HG03066 (cell line): ENCODE data around the gene SLC2A4.
A peak's percentile ranks its signal among the peaks of the same experiment; 100 is the strongest.

Experiments used
- ATAC-seq: cut with Tn5 transposase; IDR thresholded peaks from one replicate; pipeline ENCODE4 v1.9.1; 2021; ENCODE audit warnings: low read depth; ENCODE audit not compliant: unreplicated experiment

The SLC2A4 gene

DNA sequence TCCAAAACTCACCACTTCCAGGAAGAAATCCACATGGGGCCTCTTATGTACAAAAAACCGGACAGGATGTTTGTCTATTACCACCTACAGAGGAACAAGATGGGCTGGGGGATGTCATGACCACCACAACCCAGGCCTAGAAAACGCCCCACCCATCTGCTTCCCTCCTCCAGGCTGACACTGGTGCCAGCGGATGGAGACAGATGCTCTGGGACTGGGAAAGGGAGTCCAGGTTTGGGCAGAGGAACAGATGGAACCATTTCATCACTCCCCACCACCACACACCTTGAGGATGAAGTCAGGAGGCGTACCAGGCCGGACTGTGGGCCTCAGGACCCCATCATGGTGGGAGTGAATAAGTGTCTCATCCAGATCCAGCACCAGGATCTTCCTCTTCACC, 34.7 kb upstream of the SLC2A4 start:
- ATAC-seq, result no peak

DNA sequence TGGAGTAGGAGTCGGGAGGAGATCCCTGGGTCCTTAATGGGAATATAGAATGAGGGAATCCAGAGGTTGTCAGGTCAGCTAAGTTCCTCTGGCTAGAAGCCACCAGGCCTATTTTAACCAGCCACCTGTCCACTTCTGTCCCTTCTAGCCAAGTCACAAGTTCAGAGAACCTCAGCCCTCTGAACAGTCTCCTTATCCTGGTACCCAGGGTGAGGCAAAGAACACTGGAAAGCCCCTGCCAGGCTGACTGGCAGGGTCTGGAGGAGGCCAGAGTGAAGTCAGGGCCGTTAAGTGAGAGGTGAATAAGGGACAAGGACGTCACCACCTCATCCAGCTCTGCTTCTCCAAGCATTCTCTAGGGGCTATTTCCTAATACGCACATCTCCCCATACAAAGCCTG, 32.7 kb upstream of the SLC2A4 start:
- ATAC-seq, result no peak

DNA sequence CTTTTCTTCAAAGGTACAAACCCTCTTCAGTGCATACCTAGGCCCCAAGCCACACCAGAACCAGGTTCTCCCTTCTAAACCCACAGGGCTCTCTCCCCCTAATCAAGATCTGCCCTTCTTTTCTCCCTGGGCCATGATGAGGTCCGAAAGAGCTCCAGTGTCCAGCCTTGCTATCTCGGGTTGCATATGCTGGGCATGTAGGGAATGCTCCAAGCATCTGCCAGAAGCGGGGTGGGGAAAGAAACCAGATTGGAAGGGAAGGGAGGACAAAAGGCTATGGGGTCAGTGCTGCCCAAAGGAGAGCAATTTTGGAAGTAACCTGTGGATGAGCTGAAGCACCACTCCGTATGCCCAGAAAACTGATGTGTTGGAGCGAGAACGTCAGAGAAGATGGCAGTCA, 32.3 kb upstream of the SLC2A4 start:
- ATAC-seq, result no peak

DNA sequence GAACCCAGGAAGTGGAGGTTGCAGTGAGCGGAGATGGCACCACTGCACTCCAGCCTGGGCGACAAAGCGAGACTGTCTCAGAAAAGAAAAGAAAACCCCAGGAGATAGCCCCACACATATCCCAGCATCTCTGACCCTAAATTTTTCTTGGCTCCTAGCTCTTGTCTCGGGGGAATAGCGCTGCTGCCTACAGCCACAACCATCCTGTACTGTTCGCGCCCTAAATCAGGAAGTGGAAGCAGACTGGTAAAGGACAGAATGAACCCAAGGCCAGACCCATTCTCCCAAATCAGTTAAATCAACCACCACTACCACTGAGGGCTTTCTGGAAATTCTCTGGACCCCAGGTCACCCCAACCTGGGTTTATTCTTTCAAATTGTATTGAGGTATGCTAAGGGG, 31.7 kb upstream of the SLC2A4 start:
- ATAC-seq, result no peak

DNA sequence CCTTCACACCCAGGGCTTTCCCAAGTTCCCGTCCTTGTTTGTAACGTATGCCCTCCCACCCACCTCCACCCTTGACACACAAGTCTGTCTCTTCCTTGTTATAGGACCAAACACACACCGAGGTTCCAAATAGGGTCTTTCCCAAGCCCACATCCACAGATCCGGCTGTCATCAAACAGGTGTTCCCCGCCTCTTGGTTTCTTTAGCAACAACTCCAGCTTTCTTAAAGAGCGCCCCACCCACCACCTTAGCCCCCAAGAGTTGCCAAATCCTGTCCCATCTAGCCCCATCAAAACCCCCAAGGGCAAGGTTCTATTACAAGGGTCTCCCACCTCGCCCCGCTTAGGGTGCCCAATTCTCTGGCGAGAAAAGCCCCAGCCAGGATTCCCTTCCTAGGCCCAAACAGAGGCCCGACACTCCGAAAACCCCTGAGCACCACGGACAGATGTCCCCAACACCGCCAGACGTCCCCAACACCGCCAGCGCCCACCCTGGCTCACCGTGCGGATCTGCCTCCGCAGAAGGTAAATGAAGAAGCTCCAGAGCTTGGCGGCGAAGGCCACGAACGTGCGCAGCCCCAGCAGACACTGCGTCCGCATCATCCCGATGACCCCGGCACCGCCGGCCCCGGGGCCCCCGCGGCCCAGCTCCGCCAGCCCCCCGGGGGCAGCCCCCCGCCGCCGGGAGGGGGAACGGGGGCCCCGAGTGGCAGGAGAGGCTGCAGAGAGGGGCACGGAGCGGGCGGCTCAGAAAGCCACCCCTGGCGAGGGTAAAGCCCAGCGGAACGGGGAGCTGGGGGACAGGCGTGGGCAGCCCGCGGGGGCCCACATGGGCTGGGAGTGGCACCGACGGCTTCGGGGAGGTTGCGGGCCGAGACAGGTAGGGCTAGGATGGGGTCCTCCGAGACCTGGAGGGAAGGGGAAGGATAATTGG, 30.6 kb upstream of the SLC2A4 start:
- ATAC-seq, result no peak

DNA sequence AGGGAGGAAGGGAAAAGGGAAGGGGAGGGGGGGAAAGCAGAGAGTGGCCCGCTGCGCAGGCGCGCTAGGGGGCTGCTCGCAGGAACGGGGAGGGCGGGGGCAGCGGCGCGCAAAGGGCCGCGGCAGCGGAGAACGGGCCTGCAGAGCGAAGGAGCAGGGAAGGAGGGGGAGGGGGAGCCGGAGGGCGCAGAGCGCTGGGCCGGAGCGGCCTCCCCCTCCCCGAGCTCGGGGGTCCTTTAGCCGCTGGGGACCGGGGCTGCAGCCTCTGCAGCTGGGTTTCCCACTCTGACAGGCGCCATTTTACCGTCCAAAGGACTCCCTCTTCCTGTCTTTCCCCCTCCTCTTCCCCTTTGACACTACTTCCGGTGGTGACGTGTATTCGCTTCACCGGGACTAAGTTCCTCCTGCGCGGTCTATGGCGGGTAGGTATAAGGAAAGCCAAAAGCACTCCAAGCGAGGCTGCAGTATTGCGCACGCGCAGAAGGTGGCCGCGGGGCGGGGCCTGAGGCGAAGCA, 29.8 kb upstream of the SLC2A4 start, which contains the start of gene CTDNEP1:
CTDNEP1 (minus strand) TSS at position 74 of the 515 bp plus-strand sequence. CDS start 438 bp downstream, outside the sequence.
- ATAC-seq, result peak; percentile 87

DNA sequence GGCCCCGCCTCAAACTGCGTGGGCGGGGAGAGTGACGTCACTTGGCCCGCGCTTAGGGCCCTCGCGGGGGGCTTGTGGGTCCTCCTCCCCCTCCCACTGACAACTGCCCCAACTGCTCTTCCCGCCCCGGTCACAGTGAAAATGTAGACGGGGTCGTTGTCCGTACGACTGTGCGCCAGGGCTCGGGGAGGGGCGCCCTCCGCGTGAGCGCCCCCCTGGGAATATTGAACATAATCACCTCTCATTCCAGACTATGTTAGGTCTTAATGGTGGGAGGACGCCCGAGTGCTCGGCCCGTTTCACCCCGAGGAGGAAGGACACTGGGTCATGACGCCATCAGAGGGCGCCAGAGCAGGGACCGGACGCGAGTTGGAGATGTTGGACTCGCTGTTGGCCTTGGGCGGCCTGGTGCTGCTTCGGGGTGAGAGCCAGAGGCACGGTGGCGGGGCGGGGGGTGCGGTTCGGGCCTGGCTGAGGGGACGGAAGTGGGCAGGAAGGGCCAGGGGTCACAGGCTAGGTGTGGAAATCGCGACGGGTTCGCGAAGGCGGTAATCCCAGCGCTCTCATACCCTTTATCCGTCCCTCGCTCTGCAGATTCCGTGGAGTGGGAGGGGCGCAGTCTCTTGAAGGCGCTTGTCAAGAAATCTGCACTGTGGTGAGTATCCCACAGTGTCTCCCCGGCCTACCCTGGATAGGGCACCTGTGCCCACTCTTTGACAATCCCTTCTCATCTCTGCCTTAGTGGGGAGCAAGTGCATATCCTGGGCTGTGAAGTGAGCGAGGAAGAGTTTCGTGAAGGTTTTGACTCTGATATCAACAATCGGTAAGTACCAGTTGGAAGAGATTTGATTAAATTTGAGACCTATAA, 29.1 kb upstream of the SLC2A4 start, which contains the start of gene ELP5:
ELP5 (plus strand) TSS at position 40 of the 868 bp plus-strand sequence; CDS start at position 376, 336 bp downstream.
- ATAC-seq, result peak; percentile 50

DNA sequence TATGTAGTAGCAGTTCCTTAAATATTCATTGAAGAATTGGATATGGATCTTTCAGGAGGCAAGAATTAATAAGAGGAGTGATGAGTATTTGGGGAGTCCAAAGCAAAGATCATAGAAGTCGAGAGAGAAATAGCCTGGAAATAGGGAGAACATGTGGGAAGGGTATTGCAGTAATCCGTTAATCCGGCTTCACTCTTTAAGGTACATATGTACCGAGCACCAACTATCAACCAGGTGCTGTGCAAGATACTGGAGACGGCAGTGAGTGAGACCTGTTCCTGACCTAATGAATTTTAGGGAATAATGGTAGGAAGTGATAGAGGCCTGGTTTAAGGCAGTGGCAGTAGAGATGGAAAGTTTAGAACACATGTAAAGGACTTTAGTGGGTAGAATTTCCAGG, 28.4 kb upstream of the SLC2A4 start:
- ATAC-seq, result no peak

DNA sequence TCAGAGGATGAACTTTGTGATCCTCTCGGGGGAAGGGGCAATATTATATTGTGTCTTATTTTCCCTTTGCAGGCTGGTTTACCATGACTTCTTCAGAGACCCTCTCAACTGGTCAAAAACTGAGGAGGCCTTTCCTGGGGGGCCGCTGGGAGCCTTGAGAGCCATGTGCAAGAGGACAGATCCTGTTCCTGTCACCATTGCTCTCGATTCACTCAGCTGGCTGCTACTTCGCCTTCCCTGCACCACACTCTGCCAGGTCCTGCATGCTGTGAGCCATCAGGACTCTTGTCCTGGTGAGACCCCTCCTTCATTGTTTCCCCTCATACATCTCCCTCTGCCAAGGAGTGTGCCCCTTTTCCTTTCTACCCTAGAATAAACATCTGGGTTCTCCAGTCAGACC, 27.0 kb upstream of the SLC2A4 start:
- no peak for ATAC-seq

DNA sequence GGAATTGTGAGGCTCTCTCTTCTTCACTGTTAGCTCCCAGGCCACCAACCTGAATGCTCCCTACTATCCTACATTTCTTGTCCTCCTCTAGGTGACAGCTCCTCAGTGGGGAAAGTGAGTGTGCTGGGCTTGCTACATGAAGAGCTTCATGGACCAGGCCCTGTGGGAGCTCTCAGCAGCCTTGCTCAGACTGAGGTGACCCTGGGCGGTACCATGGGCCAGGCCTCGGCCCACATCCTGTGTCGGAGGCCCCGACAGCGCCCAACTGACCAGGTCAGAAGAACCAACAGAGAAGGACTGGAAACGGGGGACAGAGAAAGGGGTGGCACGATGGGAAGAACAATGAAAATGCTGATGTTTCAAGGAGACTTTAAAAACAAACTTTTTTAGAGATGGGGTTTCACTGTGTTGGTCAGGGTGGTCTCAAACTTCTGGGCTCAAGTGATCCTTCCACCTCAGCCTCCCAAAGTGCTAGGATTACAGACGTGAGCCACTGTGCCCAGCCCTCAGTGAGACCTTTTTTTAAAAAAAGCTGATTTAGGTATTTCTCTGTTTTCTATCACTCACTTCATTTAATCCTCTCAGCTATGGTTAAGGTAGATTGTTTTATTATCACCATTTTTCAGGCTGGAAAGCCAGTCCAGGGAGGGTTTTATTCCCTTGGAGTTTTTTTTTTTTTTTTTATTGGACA, 24.6 kb upstream of the SLC2A4 start:
- ATAC-seq, result no peak

DNA sequence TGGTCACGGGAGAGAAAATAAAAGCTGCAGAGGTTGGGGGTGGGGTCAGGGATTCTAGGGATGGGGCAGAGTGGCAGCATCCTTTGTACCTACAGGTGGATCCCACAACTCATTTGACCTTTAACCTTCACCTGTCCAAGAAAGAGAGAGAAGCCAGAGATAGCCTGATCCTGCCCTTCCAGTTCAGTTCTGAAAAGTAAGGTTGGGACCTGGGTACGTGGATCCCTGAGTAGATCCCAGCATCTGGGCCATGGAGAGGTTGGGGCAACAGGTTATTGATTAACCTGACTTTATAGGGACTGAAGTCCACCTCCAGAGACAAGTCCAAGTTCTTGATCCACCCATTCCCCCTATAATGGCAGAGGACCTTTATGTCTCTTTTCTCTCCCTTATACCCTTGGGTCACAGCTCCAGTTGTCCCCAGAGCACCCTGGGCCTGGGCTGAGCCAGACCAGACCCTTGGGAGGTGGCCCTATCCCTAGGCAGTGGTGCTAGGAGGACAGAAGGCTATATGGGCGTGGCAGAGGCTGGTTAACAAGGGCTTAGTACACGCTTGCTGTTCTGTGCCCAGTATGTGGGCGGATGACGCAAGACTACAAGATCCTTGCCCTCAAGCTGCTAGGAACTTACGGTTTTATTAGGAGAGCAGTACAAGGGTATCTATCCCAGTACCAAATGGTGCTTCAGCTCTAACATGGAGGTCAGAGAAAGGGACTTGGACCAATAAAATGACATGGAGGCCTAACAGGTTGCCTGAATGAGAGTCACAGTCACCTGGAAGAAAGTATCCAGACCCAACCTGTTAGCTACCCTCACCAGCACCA, 22.6 kb upstream of the SLC2A4 start:
- no peak for ATAC-seq

DNA sequence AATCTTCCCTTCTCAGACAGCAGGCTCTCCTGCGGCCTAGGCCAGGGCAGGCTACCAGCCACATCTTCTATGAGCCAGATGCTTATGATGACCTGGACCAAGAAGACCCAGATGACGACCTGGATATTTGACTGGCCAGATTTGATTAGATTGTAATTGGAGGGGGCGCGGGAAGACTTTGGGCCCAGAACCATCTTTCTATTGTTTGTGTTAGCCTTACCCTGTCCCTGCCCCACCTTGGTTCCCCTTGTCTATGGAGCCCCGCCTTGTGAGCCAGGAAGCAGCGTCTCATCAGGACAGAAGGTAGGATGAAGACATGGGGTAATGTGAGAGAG, 22.0 kb upstream of the SLC2A4 start:
- no peak for ATAC-seq

DNA sequence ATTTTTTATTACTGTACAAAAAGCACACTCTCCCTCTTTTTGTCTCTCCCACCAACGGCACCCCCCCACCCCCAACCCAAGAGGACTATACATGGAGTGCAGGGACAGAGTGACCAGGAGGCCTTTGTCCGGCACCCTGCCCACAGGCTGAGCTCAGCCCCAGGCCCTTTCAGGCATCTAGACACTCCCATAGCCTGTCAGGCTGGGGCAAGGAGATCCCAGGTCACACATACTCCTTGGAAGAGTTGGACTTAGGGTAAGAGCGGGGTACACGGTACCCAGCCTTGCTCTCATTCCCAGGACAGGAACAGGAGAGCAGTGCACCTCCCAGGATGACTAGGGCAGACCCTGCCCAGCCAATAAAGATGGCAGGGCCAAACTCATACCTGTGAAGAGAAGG, 21.4 kb upstream of the SLC2A4 start:
- no peak for ATAC-seq

DNA sequence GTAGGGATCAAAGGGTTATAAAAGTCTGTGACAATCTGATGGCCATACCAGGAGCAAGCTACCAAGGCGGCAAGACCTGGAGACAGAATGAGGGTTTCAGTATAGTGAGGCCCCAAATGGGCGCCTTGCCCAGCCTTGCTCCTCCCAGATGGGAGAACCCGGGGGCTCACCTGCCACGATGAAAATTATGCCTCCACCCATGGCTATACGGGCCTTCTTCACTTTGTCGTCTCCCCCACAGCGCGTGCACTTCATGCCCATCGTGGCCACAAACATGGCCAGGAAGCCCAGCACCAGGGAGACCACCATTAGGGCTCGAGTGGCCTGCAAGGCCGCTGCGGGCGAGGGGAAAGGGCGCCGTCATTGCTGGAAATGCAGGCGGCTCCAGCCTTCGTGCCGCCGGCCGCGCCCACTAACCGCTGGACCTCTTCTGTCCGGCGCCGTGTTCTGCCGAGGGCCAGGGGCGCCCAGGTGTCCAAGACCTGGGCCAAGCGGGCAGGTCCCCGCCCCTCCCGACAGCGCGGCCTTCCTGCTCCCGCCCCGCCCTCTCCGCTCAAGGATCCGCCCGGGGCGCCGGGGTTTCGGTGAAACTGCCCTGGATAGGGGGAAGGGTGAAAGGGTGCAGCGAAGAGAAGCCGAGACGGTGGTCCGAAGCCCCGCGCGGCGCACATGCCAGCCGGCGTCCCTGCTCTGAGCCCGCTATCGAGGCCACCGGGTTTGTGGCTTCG, 20.7 kb upstream of the SLC2A4 start:
- no peak for ATAC-seq

DNA sequence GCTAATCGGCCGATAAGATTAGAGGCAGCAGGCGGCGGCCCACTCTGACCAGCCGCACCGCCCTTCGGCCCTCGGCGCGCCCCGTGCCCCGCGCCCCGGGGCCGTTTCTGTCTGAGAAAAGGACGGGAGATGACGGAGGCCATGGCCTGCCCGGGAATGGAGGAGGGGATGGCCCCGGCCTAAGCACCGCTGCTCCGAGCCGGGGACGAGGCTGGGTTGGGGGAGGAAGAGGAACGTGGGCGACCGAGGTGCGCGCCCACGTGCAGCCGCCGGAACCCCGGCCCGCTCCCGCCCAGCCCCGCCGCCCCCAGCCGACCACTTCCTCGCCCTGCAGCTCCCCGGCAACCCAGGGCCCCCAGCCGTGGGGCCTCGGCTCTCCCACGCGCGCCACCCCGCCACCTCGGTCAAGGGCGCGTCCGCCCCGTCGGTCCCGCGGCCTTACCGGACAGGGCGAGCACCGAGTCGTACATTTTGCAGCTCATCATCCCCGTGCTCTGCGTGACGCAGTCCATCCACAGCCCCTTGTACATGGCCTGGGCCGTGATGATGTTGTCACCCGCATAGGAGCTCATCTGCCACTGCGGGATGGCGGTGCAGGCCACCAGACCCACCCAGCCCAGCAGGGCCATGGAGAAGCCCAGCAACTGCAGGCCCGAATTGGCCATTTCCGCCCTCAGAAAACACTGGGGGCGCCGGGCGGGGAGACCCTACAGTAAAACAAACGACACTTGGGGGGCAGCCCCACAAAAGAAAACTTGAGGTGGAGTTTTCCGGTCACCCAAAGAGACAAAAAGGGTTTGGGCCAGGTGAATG, 19.9 kb upstream of the SLC2A4 start:
- no peak for ATAC-seq

DNA sequence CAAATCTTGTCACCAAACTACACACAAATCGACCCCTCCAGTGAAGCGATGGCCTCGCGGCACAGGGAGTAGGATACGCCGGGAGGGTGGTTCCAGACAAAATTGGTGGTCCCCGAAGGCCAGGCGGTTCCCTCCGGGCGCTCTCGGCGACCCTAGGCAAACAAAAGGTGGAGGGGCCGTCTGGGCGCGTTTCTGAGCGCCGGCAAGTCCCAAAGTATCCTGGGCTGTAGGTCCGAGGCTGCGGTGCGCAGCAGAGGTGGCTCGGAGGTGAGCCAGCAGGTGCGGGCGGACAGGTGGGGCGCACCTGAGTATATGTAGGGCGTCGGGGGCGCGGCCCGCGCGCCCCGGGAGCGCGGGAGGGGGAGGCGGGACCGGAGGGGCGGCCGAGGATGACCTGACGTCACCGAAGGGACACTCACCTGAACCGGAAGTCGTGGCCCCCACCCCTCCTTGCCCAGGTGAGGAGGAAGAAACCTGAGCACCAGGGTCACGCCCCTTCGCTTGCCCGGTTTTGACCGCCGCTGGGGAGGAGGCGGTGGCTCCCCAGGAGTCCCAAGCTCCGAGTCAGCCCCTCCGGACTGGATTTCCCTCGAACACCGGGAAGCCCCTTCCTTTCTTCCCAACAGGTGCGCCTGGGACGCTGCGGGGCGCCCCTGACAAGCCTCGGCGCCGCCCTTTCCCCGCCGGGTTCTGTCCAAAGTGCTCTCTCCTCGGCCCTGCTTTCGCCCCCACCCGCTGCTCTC, 19.2 kb upstream of the SLC2A4 start, which contains the start of gene CLDN7:
CLDN7 (minus strand) TSS at position 287 of the 743 bp plus-strand sequence. CDS start 435 bp downstream, outside the sequence.
- no peak for ATAC-seq
